HepG2 (cell line): ENCODE measurements around the gene DAB2IP. TPM values are rescaled to one million over a fixed set of nuclear protein-coding genes. Genes with fewer than 3 reads are reported as not detected.

ENCODE experiments used
- ATAC-seq: fragments of 200-7000 bp; cut with Tn5 transposase; 3 replicates; pipeline ENCODE4 v1.9.1; 2020; ENCODE audit warnings: mild to moderate bottlenecking, moderate library complexity
- BruUV-seq: library from RNA; stranded (reverse); fragments of 400-500 nt; replicated peaks from 2 replicates; lab custom pipeline; 2021; lab: Mats Ljungman, UMichigan
- CTCF ChIA-PET: fragments of 300-600 bp; formaldehyde crosslinking; extraction: SDS; loops from one replicate; lab custom pipeline; 2021; ENCODE audit warnings: low total read pairs, inconsistent platforms, low intra/inter-chr PET ratio; lab: Yijun Ruan, JAX
- POLR2A ChIA-PET: fragments of 350-600 bp; sonication (Branson Sonifier 250); formaldehyde crosslinking; loops from one replicate; lab custom pipeline; 2020; ENCODE audit warnings: antibody characterized with exemption, inconsistent platforms; lab: Yijun Ruan, JAX
- DNase-seq: peaks from one replicate; pipeline ENCODE4 v3.0.0-alpha.2; 2015; ENCODE audit warnings: low spot score
- FAIRE-seq: peaks from 3 replicates; lab custom pipeline; 2011; peaks lifted over from hg19 to GRCh38; lab: Jason Lieb, UNC
- H2AFZ ChIP-seq: one replicate; pipeline ENCODE4 v1.6.1; 2011; ENCODE audit warnings: low read length, inconsistent platforms
- H3K27ac ChIP-seq: fragments of 300-600 bp; 3 replicates; pipeline ENCODE4 v1.8.0; 2011; ENCODE audit warnings: mixed run types, mild to moderate bottlenecking, mixed read lengths, low read length, inconsistent platforms; ENCODE audit not compliant: insufficient read depth; ENCODE audit errors: extremely low read length
- H3K27me3 ChIP-seq, 2 experiments: fragments of 200-600 bp in 1 of 2; 2 replicates in 1 of 2; 3 replicates in 1 of 2; pipeline versions ENCODE4 v1.6.0 to v1.8.0; 2011; ENCODE audit warnings: low read length in 2 of 2, mild to moderate bottlenecking in 2 of 2, moderate library complexity in 2 of 2, inconsistent platforms in 1 of 2; ENCODE audit not compliant: insufficient read depth in 2 of 2, control insufficient read depth in 1 of 2
- H3K36me3 ChIP-seq, 2 experiments: fragments of 200-600 bp in 1 of 2; replicated peaks in 1 of 2; 2 replicates in 1 of 2; 3 replicates in 1 of 2; pipeline versions ENCODE4 v1.5.1 to v1.8.0; 2011; ENCODE audit warnings: low read length in 2 of 2, inconsistent platforms in 1 of 2; ENCODE audit not compliant: insufficient read depth in 2 of 2, control insufficient read depth in 1 of 2
- H3K4me1 ChIP-seq: 2 replicates; pipeline ENCODE4 v1.5.1; 2012; ENCODE audit warnings: low read length, inconsistent platforms; ENCODE audit not compliant: insufficient read depth
- H3K4me2 ChIP-seq: 2 replicates; pipeline ENCODE4 v1.6.0; 2011; ENCODE audit warnings: low read depth, low read length, inconsistent platforms
- H3K4me3 ChIP-seq, 3 experiments: fragments of 200-600 bp in 1 of 3; sonication (generic), shearing (Covaris generic) in 1 of 3; replicated peaks in 1 of 3; 2 replicates each; pipeline ENCODE4 v1.5.1; 2011 to 2016; ENCODE audit warnings: low read length in 3 of 3, inconsistent platforms in 2 of 3, low read depth in 2 of 3, mild to moderate bottlenecking in 2 of 3, control low read depth in 1 of 3, mixed read lengths in 1 of 3; ENCODE audit not compliant: insufficient read depth in 1 of 3
- H3K79me2 ChIP-seq: one replicate; pipeline ENCODE4 v1.6.1; 2011; ENCODE audit warnings: low read length, inconsistent platforms; ENCODE audit not compliant: insufficient read depth
- H3K9ac ChIP-seq: 2 replicates; pipeline ENCODE4 v1.6.0; 2011; ENCODE audit warnings: mild to moderate bottlenecking, low read depth, low read length, inconsistent platforms; ENCODE audit not compliant: insufficient read depth
- H3K9me3 ChIP-seq: 2 replicates; pipeline ENCODE4 v1.5.1; 2012; ENCODE audit warnings: mild to moderate bottlenecking, low read length
- H4K20me1 ChIP-seq: 2 replicates; pipeline ENCODE4 v1.6.0; 2011; ENCODE audit warnings: inconsistent platforms, mild to moderate bottlenecking, low read length, moderate library complexity; ENCODE audit not compliant: insufficient read depth
- E2F5 ChIP-seq: sonication (generic); formaldehyde crosslinking; conservative IDR thresholded peaks from 2 replicates; pipeline ENCODE4 v1.4.0; 2020; ENCODE audit warnings: missing genetic modification reagents
- KAT2B ChIP-seq: fragments of 150-350 bp; IDR thresholded peaks from 2 replicates; pipeline ENCODE4 v1.6.1; 2014; ENCODE audit warnings: low read depth, low read length, borderline replicate concordance
- RARG ChIP-seq: sonication (generic); formaldehyde crosslinking; IDR thresholded peaks from 2 replicates; pipeline ENCODE4 v1.4.0; 2020; ENCODE audit warnings: low read depth, mild to moderate bottlenecking, missing genetic modification reagents
- ZGPAT ChIP-seq: IDR thresholded peaks from 2 replicates; pipeline ENCODE4 v1.6.1; 2016; ENCODE audit warnings: mild to moderate bottlenecking
- ZNF124 ChIP-seq: sonication (generic); formaldehyde crosslinking; IDR thresholded peaks from 2 replicates; pipeline ENCODE4 v1.4.0; 2020; ENCODE audit warnings: missing genetic modification reagents
- ZNF207 ChIP-seq: fragments of 450-650 bp; IDR thresholded peaks from 2 replicates; pipeline ENCODE4 v1.6.1; 2016; ENCODE audit warnings: antibody characterized with exemption, borderline replicate concordance
- ZNF800 ChIP-seq: sonication (generic); formaldehyde crosslinking; IDR thresholded peaks from 2 replicates; pipeline ENCODE4 v1.4.0; 2020; ENCODE audit warnings: missing genetic modification reagents
- ZNF839 ChIP-seq: sonication (generic); formaldehyde crosslinking; IDR thresholded peaks from 2 replicates; pipeline ENCODE4 v1.4.0; 2020; ENCODE audit warnings: missing genetic modification reagents, mild to moderate bottlenecking, borderline replicate concordance
- WGBS: methylation state at CpG from one replicate; pipeline ENCODE4 v1.1.6; 2017; ENCODE audit warnings: low lambda C conversion rate; 5-methylcytosine and 5-hydroxymethylcytosine counted together
- in situ Hi-C: cut with HindIII; loops from 2 replicates; pipeline ENCODE4 v1.10.0; 2017; ENCODE audit warnings: low pct_unique_long_range_greater_than_20kb; ENCODE audit not compliant: extremely low pct_ligation_motif_present
- intact Hi-C: fragments of 100-400 bp; cut with micrococcal nuclease; formaldehyde crosslinking; loops from one replicate; pipeline ENCODE4 v1.10.0; 2022; ENCODE audit not compliant: unreplicated experiment
- polyA plus RNA-seq, 8 experiments: library from polyadenylated mRNA; depleted of rRNA in 3 of 8; stranded (reverse) in 7 of 8; unstranded in 1 of 8; fragments of >200 nt; fragmentation: Illumina TruSeq in 4 of 8; extraction: Trizol in 4 of 8; gene quantifications; 2 replicates each; pipeline versions ENCODE4 v1.2.1 to v1.2.3, GENCODE V29; 2011 to 2016; ENCODE audit warnings: low read depth in 4 of 8, missing spikeins in 1 of 8, mixed read lengths in 1 of 8; ENCODE audit not compliant: insufficient read depth in 1 of 8
- total RNA-seq, 5 experiments: library from RNA; depleted of rRNA; stranded (reverse); fragments of >200 nt; fragmentation: Illumina TruSeq; extraction: Trizol; gene quantifications; 2 replicates each; pipeline ENCODE4 v1.2.3, GENCODE V29; 2016; ENCODE audit warnings: low read depth in 1 of 5
- TF ChIP-seq, protein P1 (sequence below), 2 experiments: sonication (generic) in 1 of 2; formaldehyde crosslinking in 1 of 2; IDR thresholded peaks; 2 replicates each; pipeline versions ENCODE4 v1.6.1 to v1.9.0; 2014 to 2022; ENCODE audit warnings: antibody characterized with exemption in 1 of 2, borderline replicate concordance in 1 of 2, inconsistent platforms in 1 of 2, low read depth in 1 of 2, missing genetic modification reagents in 1 of 2

Gene DAB2IP
- total and polyA plus RNA-seq, 2 of the 13 experiments (the other 11 are each of a cell fraction or from before 2014, with no cell fraction given) = 25.3 to 37.9 TPM

DNA sequence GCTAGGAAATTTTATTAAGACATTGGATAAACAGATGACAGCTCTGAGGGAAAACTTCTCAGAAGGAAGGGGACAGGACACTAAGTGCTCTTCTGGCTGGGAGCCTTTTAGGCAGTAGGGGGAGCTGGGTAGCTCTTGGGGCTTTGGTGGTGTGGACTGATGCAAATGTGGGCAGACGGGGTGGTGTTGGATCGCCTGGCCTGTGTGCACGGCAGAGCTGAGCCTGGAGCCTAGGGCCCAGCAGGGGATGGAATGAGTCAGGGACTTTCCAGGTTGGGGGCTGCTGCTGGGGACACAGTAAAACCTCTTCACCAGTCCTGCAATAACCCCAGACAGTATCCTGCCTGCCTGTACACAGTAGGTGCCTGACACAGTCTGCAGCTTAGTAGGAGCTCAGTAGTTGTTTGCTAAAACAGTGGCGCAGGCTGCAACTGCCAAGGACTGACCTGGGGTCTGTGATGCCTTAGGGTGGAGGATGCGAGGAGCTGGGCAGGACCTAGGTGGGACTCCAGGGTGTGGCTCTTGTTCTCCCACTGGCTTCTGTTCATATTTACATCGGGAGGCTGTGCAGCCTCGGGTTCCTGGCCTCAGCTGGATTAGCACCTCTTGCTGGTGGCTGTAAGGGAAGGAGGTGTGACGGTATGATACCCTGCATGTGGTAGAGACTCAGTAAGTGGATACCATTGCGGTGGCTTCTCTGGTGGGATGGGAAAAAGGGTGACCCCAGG, 83.8 kb downstream of the DAB2IP start:
- in situ Hi-C loops (loop anchor here (25.0 kb wide), 1 partner anchor 252 kb away; no protein-coding TSS in a partner anchor), intact Hi-C loops (loop anchor here (2.0 to 5.0 kb wide), 2 partner anchors 242 to 258 kb away; no protein-coding TSS in a partner anchor)
- FAIRE-seq = peak; percentile 65
- Histone ChIP-seq H3K27ac (no peak overlapping the region), H4K20me1 (no peaks in the 10 kb centered on the region), H3K36me3 (no peaks in the 10 kb centered on the region; a peak in 1 of 5 replicates), H3K79me2 (peaks cover 37% of the 10 kb centered on the region), H3K4me1 (peaks cover 38% of the 10 kb centered on the region), H2AFZ (no peak overlapping the region), H3K9me3 (no peaks in the 10 kb centered on the region), H3K27me3 (no peaks in the 10 kb centered on the region; a peak in 2 of 5 replicates), H3K9ac (no peak overlapping the region), H3K4me3 (no peak overlapping the region), H3K4me2 (peak overlapping the region; percentile 43)
- CTCF ChIA-PET = interaction anchor here (0.6 kb wide), 1 partner anchor 256 kb away, joined by 3 read pairs; no protein-coding TSS in a partner anchor
- peak; percentile 87 for ATAC-seq
- no TSS peak for BruUV-seq
- 59% methylated on average over 6 of the region's 9 CpGs for WGBS
- POLR2A ChIA-PET = interaction anchor here (1.3 to 5.0 kb wide), 3 partner anchors 9 to 30 kb away, joined by 3 to 49 read pairs (median 6); no protein-coding TSS in a partner anchor
- peak; percentile 62 for DNase-seq
- 0 out of 2 replicates have a peak, but pooled peaks have one; percentile 21 for TF ChIP-seq ZGPAT (CRISPR knock-in tag)
- TF ChIP-seq ZNF124 (CRISPR knock-in tag) = no peak
- TF ChIP-seq, protein P1, sequence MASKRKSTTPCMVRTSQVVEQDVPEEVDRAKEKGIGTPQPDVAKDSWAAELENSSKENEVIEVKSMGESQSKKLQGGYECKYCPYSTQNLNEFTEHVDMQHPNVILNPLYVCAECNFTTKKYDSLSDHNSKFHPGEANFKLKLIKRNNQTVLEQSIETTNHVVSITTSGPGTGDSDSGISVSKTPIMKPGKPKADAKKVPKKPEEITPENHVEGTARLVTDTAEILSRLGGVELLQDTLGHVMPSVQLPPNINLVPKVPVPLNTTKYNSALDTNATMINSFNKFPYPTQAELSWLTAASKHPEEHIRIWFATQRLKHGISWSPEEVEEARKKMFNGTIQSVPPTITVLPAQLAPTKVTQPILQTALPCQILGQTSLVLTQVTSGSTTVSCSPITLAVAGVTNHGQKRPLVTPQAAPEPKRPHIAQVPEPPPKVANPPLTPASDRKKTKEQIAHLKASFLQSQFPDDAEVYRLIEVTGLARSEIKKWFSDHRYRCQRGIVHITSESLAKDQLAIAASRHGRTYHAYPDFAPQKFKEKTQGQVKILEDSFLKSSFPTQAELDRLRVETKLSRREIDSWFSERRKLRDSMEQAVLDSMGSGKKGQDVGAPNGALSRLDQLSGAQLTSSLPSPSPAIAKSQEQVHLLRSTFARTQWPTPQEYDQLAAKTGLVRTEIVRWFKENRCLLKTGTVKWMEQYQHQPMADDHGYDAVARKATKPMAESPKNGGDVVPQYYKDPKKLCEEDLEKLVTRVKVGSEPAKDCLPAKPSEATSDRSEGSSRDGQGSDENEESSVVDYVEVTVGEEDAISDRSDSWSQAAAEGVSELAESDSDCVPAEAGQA (IDR thresholded peaks at IDR 0.05; ENCODE audit: low read depth) = no peak
- TF ChIP-seq, protein P1 (CRISPR knock-in tag; IDR thresholded peaks at IDR 0.05; ENCODE audit: borderline replicate concordance) = no peak
- no peak for TF ChIP-seq KAT2B
- no peak for TF ChIP-seq RARG (CRISPR knock-in tag)
- TF ChIP-seq E2F5 (CRISPR knock-in tag) = no peak
- TF ChIP-seq ZNF839 (CRISPR knock-in tag) = no peak
- TF ChIP-seq ZNF800 = no peak
- no peak for TF ChIP-seq ZNF207
